Dermis microvascular lymphatic vessel endothelial cell (primary cell): ENCODE measurements around the gene CNGA3. TPM values are rescaled to one million over a fixed set of nuclear protein-coding genes. Genes with fewer than 3 reads are reported as not detected.

Experiments used
- DNase-seq, 2 donors: peaks; one replicate each; pipeline versions ENCODE4 v3.0.0 to v3.0.0-alpha.2; 2010; ENCODE audit warnings: low read depth in 2 of 2
- total RNA-seq: library from RNA; depleted of rRNA; stranded (reverse); fragments of >200 nt; gene quantifications from 2 replicates; pipeline ENCODE4 v1.2.1, GENCODE V29; 2014

The CNGA3 gene
- total RNA-seq, 1 donor from 2014 or later, result not detected

GRCh38 chr2:98376996-98377395, 30.7 kb downstream of the CNGA3 start:
- no peak for DNase-seq

GRCh38 chr2:98377544-98377943, 31.3 kb downstream of the CNGA3 start:
- no peak for DNase-seq

GRCh38 chr2:98378196-98378595, 31.9 kb downstream of the CNGA3 start:
- DNase-seq, result no peak

GRCh38 chr2:98378901-98379300, 32.6 kb downstream of the CNGA3 start:
- DNase-seq, result peak in 1 of 2 donors; percentile 38

- no peak for DNase-seq
These were observed 33.3 kb downstream of the CNGA3 start for GRCh38 chr2:98379311-98380202.

GRCh38 chr2:98380203-98380535, 33.9 kb downstream of the CNGA3 start:
- no peak for DNase-seq

GRCh38 chr2:98381494-98381893, 35.2 kb downstream of the CNGA3 start:
- DNase-seq, result no peak

- no peak for DNase-seq
These were observed 35.8 kb downstream of the CNGA3 start for GRCh38 chr2:98382086-98382485.

- no peak for DNase-seq
These were observed 36.5 kb downstream of the CNGA3 start for GRCh38 chr2:98382739-98383138.

- no peak for DNase-seq
These were observed 36.9 kb downstream of the CNGA3 start for GRCh38 chr2:98383166-98383565.

GRCh38 chr2:98385050-98385699, 38.9 kb downstream of the CNGA3 start:
- DNase-seq, result peak; percentile 61 to 72

- DNase-seq, result no peak
These were observed 41.2 kb downstream of the CNGA3 start for GRCh38 chr2:98387478-98387877.

- DNase-seq, result no peak
These were observed 41.8 kb downstream of the CNGA3 start for GRCh38 chr2:98388081-98388480.

GRCh38 chr2:98388601-98389250, 42.5 kb downstream of the CNGA3 start:
- no peak for DNase-seq

- no peak for DNase-seq
These were observed 43.0 kb downstream of the CNGA3 start for GRCh38 chr2:98389251-98389605.

- DNase-seq, result no peak
These were observed 44.6 kb downstream of the CNGA3 start for GRCh38 chr2:98390571-98391476.

- no peak for DNase-seq
These were observed 45.5 kb downstream of the CNGA3 start for GRCh38 chr2:98391581-98392270.

GRCh38 chr2:98393354-98393753, 47.1 kb downstream of the CNGA3 start:
- no peak for DNase-seq

GRCh38 chr2:98394595-98395153, 48.4 kb downstream of the CNGA3 start:
- DNase-seq, result peak in 1 of 2 donors; percentile 71

- DNase-seq, result no peak
These were observed 49.7 kb downstream of the CNGA3 start for GRCh38 chr2:98395977-98396376.
